GM18499 (cell line): ENCODE data around the gene SLC18A3.

Experiments used
- ATAC-seq: cut with Tn5 transposase; IDR thresholded peaks from one replicate; pipeline ENCODE4 v1.9.1; 2021; ENCODE audit warnings: moderate number of reproducible peaks; ENCODE audit not compliant: insufficient read depth, unreplicated experiment

Gene SLC18A3

GRCh38 chr10:49610458-49611165 lies 502 bp downstream of the SLC18A3 start:
- ATAC-seq: no peak

DNA sequence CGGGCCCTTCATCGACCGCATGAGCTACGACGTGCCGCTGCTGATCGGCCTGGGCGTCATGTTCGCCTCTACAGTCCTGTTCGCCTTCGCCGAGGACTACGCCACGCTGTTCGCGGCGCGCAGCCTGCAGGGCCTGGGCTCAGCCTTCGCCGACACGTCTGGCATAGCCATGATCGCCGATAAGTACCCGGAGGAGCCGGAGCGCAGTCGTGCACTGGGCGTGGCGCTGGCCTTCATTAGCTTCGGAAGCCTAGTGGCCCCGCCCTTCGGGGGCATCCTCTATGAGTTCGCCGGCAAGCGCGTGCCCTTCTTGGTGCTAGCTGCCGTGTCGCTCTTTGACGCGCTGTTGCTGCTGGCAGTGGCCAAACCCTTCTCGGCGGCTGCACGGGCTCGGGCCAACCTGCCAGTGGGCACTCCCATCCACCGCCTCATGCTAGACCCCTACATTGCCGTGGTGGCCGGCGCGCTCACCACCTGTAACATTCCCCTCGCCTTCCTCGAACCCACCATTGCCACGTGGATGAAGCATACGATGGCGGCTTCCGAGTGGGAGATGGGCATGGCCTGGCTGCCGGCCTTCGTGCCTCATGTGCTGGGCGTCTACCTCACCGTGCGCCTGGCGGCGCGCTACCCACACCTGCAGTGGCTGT lies 1.2 kb downstream of the SLC18A3 start:
- no peak for ATAC-seq

GRCh38 chr10:49611816-49612512 lies 1.9 kb downstream of the SLC18A3 start:
- ATAC-seq: no peak

GRCh38 chr10:49612513-49613164 lies 2.5 kb downstream of the SLC18A3 start:
- no peak for ATAC-seq

GRCh38 chr10:49613165-49613881 lies 3.2 kb downstream of the SLC18A3 start:
- ATAC-seq: no peak

DNA sequence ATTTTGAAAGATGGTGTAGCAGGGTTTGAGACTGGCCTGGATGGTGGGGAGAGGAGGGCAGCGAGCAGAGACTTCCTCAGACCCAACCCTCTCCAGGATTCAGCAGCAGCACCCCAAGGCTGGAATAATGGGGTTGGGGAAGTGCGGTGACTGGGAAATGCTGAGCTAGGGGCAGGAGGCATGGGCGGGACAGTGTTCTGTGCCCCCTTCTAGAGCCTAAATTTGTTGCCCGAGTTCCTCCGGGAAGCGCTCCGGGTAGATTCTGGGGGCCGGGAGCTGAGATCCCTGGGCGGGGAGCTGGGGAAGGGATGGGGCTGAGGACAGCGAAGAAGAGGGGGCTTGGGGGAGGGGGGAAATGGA lies 3.8 kb downstream of the SLC18A3 start, which contains the start of gene CHAT:
TSS of gene CHAT (plus strand) at position 156 of the 360 bp plus-strand sequence. CDS start at position 309, 153 bp downstream.
- no peak for ATAC-seq

- ATAC-seq: no peak
Measured at GRCh38 chr10:49614242-49615198, 4.4 kb downstream of the SLC18A3 start.

GRCh38 chr10:49615213-49615612 lies 5.1 kb downstream of the SLC18A3 start:
- no peak for ATAC-seq

DNA sequence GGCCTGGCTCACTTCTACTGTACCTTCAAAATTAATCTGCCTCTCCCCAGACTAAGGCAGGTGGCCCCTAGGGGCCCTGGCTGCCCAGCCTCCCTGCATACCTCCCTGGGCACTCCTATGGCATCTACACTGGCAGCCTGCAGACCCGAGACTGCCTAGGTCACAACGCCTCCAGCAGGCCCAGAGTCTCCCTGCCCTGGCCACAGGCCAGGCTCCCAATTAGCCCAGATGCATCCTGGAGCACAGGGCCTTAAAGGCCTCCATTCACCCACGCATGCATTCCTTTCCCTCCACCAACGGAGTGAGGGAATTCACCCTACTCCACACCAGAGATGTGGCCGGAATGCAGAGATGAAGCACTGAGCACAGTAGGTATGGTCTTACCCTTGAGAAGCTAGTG lies 5.6 kb downstream of the SLC18A3 start:
- ATAC-seq: no peak

DNA sequence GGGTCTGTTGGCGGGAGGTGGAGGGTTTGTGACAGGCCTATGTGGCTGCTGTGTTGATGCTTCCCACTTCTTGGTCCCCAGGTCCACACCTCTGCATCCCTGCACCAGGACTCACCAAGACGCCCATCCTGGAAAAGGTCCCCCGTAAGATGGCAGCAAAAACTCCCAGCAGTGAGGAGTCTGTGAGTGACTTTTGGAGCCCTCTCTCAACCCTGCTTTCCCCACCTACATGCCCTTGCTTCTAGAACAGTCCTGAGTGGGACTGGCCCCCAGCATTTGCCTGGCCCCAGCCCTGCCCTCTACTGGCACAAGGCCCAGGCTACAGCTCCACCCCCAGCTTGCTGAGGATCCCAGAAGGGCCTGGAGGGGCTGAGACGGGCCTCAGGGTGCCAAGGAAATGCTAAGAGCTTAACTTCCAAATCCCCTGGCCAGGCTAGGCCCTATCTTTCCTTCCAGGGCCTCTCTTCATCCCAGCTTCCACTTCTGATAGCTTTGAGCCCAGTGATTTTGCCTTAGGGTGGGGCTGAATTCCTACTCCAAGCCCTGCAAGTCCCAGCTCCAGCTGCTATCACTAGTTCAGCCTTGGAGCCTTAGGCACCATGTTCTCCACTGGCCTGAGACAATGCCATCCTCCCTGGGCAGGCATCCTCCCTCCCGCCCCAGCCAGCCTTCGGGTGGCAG lies 6.5 kb downstream of the SLC18A3 start:
- ATAC-seq: no peak

- ATAC-seq: no peak
Measured at GRCh38 chr10:49617121-49618020, 7.3 kb downstream of the SLC18A3 start.

GRCh38 chr10:49618821-49619220 lies 8.7 kb downstream of the SLC18A3 start:
- no peak for ATAC-seq

DNA sequence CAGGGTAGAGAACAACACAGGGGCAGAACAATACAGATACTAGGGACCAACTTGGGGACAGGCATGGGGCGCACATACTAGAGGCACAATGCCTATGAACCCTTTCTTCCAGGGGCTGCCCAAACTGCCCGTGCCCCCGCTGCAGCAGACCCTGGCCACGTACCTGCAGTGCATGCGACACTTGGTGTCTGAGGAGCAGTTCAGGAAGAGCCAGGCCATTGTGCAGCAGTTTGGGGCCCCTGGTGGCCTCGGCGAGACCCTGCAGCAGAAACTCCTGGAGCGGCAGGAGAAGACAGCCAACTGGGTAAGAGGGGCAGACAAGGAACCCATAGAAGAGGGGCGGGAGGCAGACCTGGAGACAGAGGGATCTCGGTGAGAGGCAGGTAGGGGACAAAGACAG lies 9.5 kb downstream of the SLC18A3 start:
- no peak for ATAC-seq

- ATAC-seq: no peak
Measured at GRCh38 chr10:49620286-49620810, 10.2 kb downstream of the SLC18A3 start.

DNA sequence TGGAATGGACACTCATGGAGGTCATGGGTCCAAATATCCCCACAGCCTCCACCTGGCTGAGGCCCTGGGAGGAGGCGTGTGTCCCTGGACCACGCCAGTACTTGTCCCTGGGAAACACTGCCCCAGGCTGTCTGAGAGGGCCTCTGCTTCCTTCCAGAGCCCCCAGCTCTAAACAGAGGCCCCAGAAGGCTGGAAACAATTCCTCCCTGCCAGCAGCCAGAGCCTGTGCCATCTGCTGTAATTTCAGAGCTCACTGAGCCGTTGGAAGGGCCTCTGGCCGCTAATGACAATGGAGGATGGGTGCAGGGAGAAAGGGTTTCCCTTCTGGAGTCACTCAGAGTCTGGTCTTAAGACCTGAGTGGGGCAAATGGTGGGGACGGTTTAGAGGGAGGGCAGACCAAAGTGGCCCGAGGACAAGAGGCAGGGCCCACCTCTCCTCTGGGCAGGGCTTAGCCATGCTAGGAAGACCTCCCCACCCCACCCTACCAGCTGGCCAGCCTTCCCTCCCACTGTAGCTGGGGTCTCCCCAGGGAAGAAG lies 10.8 kb downstream of the SLC18A3 start:
- ATAC-seq: no peak

DNA sequence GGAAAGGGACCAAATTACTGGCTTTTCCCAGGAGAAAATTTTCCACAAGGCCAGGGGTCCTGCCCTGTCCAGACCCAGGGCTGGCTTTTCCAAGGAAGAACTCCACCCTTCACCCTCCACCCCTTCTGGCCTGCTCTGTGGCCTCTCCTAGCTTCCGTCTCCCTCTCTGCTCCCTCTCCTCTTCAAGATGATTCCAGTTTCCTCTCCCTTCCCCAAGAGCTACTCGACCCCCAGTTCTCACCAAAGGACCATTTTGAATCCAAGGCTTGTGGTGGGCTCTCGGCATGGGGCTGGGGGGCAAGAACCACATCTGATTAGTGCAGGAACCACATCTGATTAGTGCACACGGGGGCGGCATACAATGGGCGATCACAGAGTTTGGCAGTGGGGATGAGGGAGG lies 11.5 kb downstream of the SLC18A3 start:
- no peak for ATAC-seq
